GM20431 (cell line): ENCODE data around the gene BHMT2.

Experiments used
- in situ Hi-C: fragments of 300-500 bp; cut with MseI, MboI; formaldehyde crosslinking; loops from one replicate; pipeline ENCODE4 v1.15.0; 2020; ENCODE audit warnings: low sequenced_read_pairs; ENCODE audit not compliant: unreplicated experiment

BHMT2 gene

GRCh38 chr5:79111960-79112702, 42.6 kb downstream of the BHMT2 start:
- in situ Hi-C loops, result no loop called here

DNA sequence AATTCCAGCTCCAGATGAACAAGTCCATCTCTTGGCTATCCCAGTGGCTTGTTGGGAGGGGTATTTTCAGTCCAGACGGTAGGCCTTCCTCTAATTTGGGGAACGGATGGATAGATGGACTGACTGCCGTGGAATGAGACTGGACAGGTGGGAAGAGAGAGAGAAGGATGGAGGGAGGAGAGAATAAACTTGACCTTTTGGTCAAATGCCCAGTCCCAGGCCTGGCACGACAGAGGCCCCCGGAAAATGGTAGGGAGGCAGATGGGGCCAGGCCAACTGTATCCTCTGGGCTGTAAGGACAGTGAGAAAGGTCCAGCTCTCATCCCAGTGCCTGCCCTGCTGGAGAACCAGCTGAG, 43.1 kb downstream of the BHMT2 start:
- in situ Hi-C loops, result no loop called here

- in situ Hi-C loops, result no loop called here
Observed at GRCh38 chr5:79119486-79119885, 49.9 kb downstream of the BHMT2 start.

GRCh38 chr5:79120221-79120620, 50.7 kb downstream of the BHMT2 start:
- in situ Hi-C loops, result loop anchor here (10.0 kb wide), 1 partner anchor 95 kb away; no protein-coding TSS in a partner anchor

DNA sequence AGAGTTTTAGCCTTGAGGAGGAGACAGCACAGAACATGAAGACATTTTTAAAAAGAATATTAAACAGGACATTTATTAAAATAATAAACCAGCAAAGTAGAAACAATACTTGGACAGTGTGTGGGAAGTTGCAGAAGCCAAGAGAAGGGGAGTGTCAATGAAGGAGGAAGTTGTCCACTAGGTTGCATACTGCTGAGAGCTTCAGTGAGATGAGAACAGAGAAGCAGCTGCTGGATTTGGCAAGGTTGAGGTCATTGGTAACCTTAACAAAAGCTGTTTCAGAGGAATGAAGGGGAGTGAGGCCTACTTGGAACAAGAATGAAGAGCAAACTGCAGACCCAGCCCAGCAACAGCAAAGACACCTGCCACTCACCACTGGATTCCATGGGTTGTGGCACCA, 53.4 kb downstream of the BHMT2 start:
- in situ Hi-C loops, result loop anchor here (10.0 kb wide), 1 partner anchor 98 kb away; no protein-coding TSS in a partner anchor

DNA sequence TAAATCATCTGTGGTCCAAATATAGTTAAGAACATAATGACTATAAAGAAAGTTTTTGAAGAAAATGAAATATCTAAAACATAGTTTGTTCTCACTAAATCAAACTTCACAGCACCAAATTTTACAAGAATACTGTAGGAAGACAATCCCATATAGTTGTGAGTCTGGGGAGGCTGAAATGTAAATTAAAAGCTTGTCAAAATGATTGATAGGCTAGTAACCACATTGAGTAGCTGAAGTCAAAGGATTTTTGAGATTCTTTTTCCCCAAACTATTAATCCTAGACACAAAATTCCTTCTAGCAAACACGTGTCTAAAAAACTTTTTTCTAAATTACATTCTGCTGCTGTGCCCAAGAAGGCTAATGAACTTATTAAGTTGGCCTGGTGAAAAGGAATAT, 55.0 kb downstream of the BHMT2 start:
- in situ Hi-C loops, result loop anchor here (10.0 to 25.0 kb wide), 2 partner anchors 100 to 338 kb away; no protein-coding TSS in a partner anchor

- in situ Hi-C loops, result loop anchor here (25.0 kb wide), 1 partner anchor 332 kb away; no protein-coding TSS in a partner anchor
Observed at GRCh38 chr5:79130781-79131180, 61.2 kb downstream of the BHMT2 start.

DNA sequence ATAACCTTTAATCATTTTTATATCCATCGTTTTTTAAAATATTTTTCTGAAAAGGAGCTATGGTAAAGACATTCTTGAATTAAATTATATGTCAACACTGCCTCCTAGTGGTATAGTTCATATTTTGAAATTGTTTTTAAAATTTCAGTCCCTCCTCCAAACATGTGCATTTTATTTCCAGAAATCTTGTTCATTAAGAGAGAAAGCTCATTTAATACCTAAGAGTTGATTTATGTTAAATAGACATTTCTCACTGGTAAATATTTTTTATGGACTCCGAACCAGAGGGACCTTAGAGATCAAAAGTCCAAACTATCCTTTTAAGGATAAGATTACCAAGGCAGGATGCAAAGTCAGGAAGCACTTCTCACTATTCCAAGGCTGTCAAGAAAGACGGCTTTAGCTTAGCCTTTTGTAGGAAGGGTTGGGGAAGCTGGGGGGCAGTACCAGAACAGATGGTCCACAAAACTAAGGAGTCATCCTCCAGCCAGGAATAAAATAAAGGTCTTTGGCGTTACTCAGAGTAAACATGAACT, 63.6 kb downstream of the BHMT2 start:
- in situ Hi-C loops, result loop anchor here (25.0 kb wide), 1 partner anchor 329 kb away; no protein-coding TSS in a partner anchor

GRCh38 chr5:79133657-79134451, 64.3 kb downstream of the BHMT2 start:
- in situ Hi-C loops, result loop anchor here (25.0 kb wide), 1 partner anchor 328 kb away; no protein-coding TSS in a partner anchor

- in situ Hi-C loops, result loop anchor here (25.0 kb wide), 1 partner anchor 326 kb away; no protein-coding TSS in a partner anchor
Observed at GRCh38 chr5:79135790-79136553, 66.4 kb downstream of the BHMT2 start.

GRCh38 chr5:79136618-79137017, 67.1 kb downstream of the BHMT2 start:
- in situ Hi-C loops, result loop anchor here (25.0 kb wide), 1 partner anchor 326 kb away; no protein-coding TSS in a partner anchor
